HL-60/S4 treated with retinoic acid at 250 ng/mL for 4 days and 3 days (cell line): Measurements from ENCODE around the gene ATG9A.

ENCODE experiments used
- in situ Hi-C: fragments of 300-500 bp; cut with MboI; formaldehyde crosslinking; loops from 2 replicates; pipeline ENCODE4 v1.7.0; 2022; ENCODE audit warnings: low sequenced_read_pairs

The ATG9A gene

GRCh38 chr2:219177552-219178376 is 51.7 kb downstream of the ATG9A start, which contains the start of gene RETREG2:
Gene RETREG2 (plus strand): TSS chr2:219178275. CDS start chr2:219178353, 78 bp downstream.
- in situ Hi-C loops, result no loop called here

GRCh38 chr2:219176818-219177551 is 52.5 kb downstream of the ATG9A start, which contains the start of gene CNPPD1:
Gene CNPPD1 (minus strand): TSS chr2:219176925. CDS start chr2:219176828, 97 bp downstream.
- in situ Hi-C loops, result no loop called here

- in situ Hi-C loops, result no loop called here
These were observed 53.3 kb downstream of the ATG9A start for GRCh38 chr2:219175928-219176817.

GRCh38 chr2:219175486-219175885 is 54.0 kb downstream of the ATG9A start:
- in situ Hi-C loops, result no loop called here

GRCh38 chr2:219174801-219175200 is 54.6 kb downstream of the ATG9A start:
- in situ Hi-C loops, result no loop called here

GRCh38 chr2:219174146-219174545 is 55.3 kb downstream of the ATG9A start:
- in situ Hi-C loops, result no loop called here

GRCh38 chr2:219173176-219173575 is 56.3 kb downstream of the ATG9A start:
- in situ Hi-C loops, result no loop called here

GRCh38 chr2:219172231-219173154 is 56.9 kb downstream of the ATG9A start:
- in situ Hi-C loops, result no loop called here

- in situ Hi-C loops, result no loop called here
These were observed 58.2 kb downstream of the ATG9A start for GRCh38 chr2:219171231-219171651.

- in situ Hi-C loops, result no loop called here
These were observed 59.3 kb downstream of the ATG9A start, which contains the start of gene SLC23A3 for GRCh38 chr2:219169930-219170654. Gene SLC23A3 (minus strand): TSS chr2:219170029. CDS start chr2:219169984, 45 bp downstream.
